ENCODE measurements around the gene CYP3A4.

DNA sequence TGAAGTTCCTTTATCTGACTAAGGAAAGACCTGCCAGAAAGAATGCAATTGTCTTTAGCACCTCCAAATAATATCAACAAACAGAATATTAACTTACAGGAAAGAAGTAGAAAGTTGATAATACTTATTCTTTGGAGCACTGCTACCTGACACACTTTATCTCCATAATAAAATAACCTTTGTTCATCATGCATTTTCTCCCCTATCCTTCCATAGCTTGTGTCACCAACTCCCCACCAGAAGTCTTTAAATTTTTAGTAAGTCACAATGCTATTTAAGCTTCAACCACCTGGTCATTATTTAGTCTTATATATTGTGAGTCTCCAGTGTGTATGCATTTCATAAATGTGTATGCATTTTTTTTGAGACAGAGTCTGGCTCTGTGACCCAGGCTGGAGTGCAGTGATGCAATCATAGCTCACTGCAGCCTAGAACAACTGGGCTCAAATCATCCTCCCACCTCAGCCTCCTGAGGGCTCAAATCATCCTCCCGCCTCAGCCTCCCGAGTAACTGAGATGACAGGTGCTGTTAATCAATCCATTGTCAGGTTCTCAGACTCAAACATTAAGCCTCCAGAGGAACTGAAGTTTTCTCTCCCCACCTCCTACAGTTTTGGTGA is 36.5 kb upstream of the CYP3A4 start:
- TF ChIP-seq POLR2A (IDR thresholded peaks at IDR 0.05; ENCODE audit: low read length), result no peak
- TF ChIP-seq GATA1 (IDR thresholded peaks at IDR 0.05; ENCODE audit: low read depth, low read length), result no peak

All from erythroblast (primary cell).